GM19099 (cell line): ENCODE data around the gene ALDH2.

Experiments used
- POLR2A ChIP-seq: IDR thresholded peaks from 3 replicates; pipeline ENCODE4 v1.6.1; 2011; ENCODE audit warnings: low read depth; ENCODE audit not compliant: insufficient read length; ENCODE audit errors: extremely low read depth

ALDH2 gene

GRCh38 chr12:111780166-111780565 is 13.4 kb downstream of the ALDH2 start:
- no peak for TF ChIP-seq POLR2A

- no peak for TF ChIP-seq POLR2A
Measured at GRCh38 chr12:111780615-111781014, 13.9 kb downstream of the ALDH2 start.

DNA sequence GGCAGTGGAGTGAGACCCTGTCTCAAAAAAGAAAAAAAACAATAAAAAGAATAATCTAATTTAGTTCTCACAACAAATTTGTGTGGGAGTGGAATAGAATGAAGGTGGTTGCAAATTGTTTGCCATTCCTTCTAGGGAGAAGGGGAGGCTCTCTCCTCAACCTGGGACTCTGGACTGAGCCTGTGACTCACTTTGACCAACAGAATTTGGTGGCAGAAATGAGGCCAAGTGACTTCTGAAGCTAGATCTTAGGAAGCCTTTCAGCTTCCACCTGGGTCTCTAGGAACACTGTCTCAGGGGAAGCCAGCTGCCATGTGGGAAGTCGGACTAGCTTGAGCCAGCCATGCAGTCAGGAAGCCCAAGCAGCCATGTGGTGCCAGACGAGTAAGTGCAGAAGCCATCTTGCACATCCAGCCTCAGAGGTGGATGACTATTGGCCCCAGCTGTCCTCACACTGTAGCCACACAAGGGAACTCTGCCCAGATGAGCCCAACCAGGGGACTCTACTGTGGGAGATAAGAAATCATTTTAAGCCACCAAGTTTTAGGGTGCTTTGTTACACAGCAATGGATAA is 14.4 kb downstream of the ALDH2 start:
- no peak for TF ChIP-seq POLR2A

GRCh38 chr12:111783046-111783445 is 16.3 kb downstream of the ALDH2 start:
- TF ChIP-seq POLR2A: no peak

DNA sequence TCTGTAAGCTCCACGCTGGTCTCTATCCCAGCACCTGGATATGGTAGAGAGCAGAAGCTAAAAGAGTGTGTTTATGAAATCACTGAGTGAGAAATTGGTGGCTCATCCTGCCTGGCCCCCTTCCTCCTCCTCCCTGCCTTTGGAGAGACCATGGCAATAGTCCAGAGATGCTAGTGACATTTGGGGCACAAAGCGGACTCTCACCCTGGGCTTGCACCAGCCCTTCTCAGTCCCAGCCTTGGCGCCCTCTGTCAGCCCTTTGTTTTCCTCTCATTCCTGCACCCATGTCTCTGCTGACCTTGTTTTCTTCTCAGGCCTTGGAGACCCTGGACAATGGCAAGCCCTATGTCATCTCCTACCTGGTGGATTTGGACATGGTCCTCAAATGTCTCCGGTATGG is 18.2 kb downstream of the ALDH2 start:
- no peak for TF ChIP-seq POLR2A

DNA sequence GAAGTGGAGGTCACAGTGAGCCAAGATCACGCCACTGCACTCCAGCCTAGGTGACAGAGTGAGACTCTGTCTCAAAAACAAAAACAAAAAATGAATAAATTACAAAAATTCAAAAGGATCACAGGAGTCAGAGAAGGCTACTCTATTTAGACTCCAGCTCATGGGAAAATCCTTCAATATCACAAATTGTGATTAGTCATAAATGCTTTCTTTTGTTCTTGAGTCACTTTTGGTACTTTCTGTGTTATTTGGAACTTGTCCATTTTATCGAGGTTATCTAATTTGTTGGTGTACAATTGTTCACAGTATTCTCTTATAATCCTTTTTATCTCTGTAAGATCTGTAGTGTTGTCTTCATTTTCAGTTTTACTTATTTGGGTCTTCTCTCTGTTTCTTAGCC is 18.9 kb downstream of the ALDH2 start:
- TF ChIP-seq POLR2A: no peak

GRCh38 chr12:111788178-111788654 is 21.5 kb downstream of the ALDH2 start:
- no peak for TF ChIP-seq POLR2A

- TF ChIP-seq POLR2A: no peak
Measured at GRCh38 chr12:111789779-111790178, 23.0 kb downstream of the ALDH2 start.

- no peak for TF ChIP-seq POLR2A
Measured at GRCh38 chr12:111791507-111791906, 24.8 kb downstream of the ALDH2 start.

DNA sequence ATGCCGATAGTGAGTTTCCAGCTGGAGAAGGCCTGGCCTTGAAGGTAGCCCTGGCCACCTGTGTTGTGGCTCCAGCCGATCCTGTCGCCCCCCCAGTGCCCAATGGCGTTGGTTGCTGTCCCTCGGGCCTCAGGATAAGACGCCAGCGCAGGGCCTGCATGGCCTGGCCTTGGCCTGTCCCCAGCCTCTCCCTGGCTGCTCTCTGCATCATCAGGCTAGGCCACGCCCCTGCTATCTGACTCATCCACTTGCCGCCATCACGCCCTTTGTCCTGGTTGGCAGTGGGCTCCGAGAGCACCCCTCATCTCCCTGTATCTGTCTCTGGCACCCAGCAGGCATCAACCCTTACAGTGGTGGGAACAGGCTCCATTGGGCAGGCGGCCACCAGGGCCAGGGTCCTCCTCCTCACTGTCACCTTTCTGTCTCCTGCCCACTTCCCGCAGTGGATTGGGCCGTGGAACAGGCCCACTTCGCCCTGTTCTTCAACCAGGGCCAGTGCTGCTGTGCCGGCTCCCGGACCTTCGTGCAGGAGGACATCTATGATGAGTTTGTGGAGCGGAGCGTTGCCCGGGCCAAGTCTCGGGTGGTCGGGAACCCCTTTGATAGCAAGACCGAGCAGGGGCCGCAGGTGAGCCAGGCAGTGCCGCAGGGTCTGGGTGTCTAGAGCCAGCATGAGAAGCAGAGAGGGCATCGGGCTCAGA is 25.6 kb downstream of the ALDH2 start:
- no peak for TF ChIP-seq POLR2A

DNA sequence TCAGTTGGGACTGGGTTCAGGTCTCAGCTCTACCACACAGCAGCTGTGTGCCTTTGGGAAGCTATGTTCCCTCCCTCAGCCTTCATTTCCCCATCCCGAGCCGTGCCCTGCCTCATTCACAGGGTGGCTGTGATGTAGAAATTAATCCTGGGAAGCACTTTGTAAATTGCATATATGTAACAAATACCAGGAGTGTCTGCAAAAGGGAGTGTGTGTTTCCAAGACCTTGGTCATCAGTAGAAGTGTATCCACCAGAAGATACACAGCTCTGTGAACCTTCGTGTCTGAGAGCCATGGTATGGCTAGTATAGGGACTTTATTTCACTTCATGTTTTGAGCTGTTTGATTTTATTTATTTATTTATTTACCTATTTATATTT is 26.1 kb downstream of the ALDH2 start:
- TF ChIP-seq POLR2A: no peak

DNA sequence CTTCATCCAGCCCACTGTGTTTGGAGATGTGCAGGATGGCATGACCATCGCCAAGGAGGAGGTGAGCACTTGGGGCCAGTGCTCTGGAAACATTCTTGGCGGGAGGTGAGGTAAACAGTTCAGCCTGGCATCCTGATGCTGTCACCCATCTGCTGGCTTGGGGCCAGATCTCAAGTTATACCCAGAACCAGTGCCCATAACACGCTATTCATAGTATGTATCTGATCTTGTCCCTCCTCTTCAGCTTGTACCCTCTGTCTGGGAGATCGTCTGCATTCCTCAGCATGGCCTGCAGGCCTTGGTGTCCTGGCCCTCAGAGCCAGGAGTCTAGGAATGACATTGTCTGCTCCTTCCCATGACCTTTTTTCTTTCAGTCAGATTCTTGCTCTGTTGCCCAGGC is 31.4 kb downstream of the ALDH2 start:
- TF ChIP-seq POLR2A: no peak

DNA sequence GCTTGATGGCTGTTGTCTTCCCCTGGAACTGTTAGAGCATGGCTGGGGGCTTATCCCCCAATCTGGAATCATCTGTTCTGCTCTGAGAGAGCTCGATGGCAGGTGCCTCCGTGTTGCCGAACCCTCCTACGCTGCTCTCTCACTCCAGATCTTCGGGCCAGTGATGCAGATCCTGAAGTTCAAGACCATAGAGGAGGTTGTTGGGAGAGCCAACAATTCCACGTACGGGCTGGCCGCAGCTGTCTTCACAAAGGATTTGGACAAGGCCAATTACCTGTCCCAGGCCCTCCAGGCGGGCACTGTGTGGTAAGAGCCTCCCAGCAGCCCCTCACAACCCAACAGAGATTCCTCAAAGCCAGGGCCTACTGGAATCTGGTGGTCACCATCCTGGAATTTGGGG is 33.0 kb downstream of the ALDH2 start:
- no peak for TF ChIP-seq POLR2A

GRCh38 chr12:111803038-111803626 is 36.4 kb downstream of the ALDH2 start:
- TF ChIP-seq POLR2A: no peak

DNA sequence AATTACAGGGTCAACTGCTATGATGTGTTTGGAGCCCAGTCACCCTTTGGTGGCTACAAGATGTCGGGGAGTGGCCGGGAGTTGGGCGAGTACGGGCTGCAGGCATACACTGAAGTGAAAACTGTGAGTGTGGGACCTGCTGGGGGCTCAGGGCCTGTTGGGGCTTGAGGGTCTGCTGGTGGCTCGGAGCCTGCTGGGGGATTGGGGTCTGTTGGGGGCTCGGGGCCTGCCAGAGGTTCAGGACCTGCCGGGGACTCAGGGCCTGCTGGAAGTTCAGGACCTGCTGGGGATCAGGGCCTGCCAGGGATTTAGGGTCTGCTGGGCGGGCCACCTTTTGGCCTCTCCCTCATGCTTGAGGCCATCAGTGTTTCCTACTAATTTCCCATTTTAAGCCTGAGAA is 37.1 kb downstream of the ALDH2 start:
- no peak for TF ChIP-seq POLR2A

DNA sequence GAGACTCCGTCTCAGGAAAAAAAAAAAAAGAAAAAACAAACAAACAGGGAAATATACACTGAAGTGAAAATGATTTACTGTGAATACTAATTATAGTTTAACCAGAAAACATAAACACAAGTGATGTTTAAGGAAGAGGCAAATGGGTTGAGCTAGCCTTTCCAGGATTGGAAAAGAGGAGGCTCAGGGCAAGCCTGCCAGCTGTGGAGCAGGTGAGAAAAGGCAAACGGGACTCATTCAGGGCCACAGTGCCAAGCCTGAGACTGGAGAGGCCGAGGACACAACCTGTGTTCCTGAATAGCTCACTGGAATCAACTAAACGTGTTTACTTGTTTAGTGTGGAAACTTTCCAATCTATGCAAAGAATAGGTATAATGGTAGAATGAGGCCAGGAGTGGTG is 39.6 kb downstream of the ALDH2 start:
- no peak for TF ChIP-seq POLR2A
